Subcutaneous adipose tissue (tissue), 4 donors: ENCODE measurements around the gene QRFP. TPM values are rescaled to one million over a fixed set of nuclear protein-coding genes. Genes with fewer than 3 reads are reported as not detected.

Experiments used
- total RNA-seq, 4 donors: library from RNA; depleted of rRNA; stranded (reverse); fragments of >200 nt; gene quantifications; one replicate each; pipeline ENCODE4 v1.1.0, GENCODE V29; 2016
- TF ChIP-seq, protein P1 (sequence below): fragments of 450-650 bp; IDR thresholded peaks from one replicate; pipeline ENCODE4 v1.5.1; 2016; ENCODE audit warnings: low read depth, mild to moderate bottlenecking, control low read depth, antibody characterized with exemption, moderate library complexity

The QRFP gene
- total RNA-seq, 4 donors from 2014 or later = not detected

- TF ChIP-seq, protein P1, sequence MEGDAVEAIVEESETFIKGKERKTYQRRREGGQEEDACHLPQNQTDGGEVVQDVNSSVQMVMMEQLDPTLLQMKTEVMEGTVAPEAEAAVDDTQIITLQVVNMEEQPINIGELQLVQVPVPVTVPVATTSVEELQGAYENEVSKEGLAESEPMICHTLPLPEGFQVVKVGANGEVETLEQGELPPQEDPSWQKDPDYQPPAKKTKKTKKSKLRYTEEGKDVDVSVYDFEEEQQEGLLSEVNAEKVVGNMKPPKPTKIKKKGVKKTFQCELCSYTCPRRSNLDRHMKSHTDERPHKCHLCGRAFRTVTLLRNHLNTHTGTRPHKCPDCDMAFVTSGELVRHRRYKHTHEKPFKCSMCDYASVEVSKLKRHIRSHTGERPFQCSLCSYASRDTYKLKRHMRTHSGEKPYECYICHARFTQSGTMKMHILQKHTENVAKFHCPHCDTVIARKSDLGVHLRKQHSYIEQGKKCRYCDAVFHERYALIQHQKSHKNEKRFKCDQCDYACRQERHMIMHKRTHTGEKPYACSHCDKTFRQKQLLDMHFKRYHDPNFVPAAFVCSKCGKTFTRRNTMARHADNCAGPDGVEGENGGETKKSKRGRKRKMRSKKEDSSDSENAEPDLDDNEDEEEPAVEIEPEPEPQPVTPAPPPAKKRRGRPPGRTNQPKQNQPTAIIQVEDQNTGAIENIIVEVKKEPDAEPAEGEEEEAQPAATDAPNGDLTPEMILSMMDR = no peak
These were observed 11.7 kb upstream of the QRFP start for GRCh38 chr9:130908146-130908877.

- TF ChIP-seq, protein P1 = no peak
These were observed 10.3 kb upstream of the QRFP start for GRCh38 chr9:130906735-130907416.

DNA sequence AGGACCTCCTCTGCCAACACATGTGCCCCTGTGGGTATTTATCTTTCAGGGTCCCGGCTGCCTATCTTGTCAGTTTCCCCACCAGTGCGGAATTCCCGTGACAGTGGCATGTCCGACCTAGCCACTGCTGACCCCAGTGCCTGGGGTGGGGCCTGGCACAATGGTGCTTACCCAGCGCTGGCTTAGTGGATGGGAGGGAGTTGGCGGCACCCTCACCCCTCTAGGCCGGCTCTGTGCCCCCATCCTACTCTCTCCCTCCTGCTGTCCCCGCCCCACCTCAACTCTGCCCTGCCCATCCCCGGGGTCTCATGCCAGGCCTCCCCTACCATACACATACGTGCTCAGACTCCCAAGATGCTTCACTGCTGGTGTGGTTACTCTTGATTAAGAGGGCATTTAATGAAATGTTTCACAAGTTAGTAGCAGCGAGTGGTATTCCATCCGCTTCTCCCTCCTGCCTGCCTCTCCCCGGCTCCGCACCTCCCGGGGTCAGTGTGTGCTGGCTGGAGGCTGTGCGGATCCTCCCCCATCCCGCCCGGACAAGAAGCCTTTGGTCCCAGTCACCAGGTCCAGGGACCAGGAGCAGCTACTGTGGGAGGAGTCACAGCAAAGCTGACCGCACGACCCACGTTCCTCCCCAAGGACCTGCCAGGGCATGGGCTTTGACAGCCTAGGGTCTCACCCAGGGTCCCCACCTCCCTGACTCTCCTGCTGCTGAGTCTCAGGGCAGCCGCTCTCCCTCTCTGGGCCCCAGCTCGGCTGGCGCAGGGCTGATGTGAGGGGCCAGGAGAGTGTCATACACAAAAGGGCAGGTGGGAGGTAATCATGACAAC lies 9.5 kb upstream of the QRFP start:
- TF ChIP-seq, protein P1 = no peak

GRCh38 chr9:130905125-130905901 lies 8.7 kb upstream of the QRFP start:
- TF ChIP-seq, protein P1 = no peak

- TF ChIP-seq, protein P1 = no peak
These were observed 7.7 kb upstream of the QRFP start for GRCh38 chr9:130904070-130905044.
